Keratinocyte (primary cell): ENCODE measurements around the gene ARRB1. TPM values are rescaled to one million over a fixed set of nuclear protein-coding genes. Genes with fewer than 3 reads are reported as not detected.

Source experiments
- DNase-seq: peaks from one replicate; pipeline ENCODE4 v3.0.0-alpha.2; 2011; ENCODE audit warnings: low read depth, missing footprints, low spot score
- FAIRE-seq: peaks from 2 replicates; lab custom pipeline; 2011; peaks lifted over from hg19 to GRCh38; lab: Jason Lieb, UNC
- H2AFZ ChIP-seq: 2 replicates; pipeline ENCODE4 v1.6.0; 2012; ENCODE audit warnings: low read length, control low read depth, inconsistent platforms; ENCODE audit not compliant: control insufficient read depth
- H3K27ac ChIP-seq: 2 replicates; pipeline ENCODE4 v1.5.1; 2011; ENCODE audit warnings: low read length; ENCODE audit not compliant: control insufficient read depth, insufficient read depth
- H3K27me3 ChIP-seq: 3 replicates; pipeline ENCODE4 v1.6.0; 2011; ENCODE audit warnings: low read length; ENCODE audit not compliant: control insufficient read depth, insufficient read depth; ENCODE audit errors: extremely low read depth
- H3K36me3 ChIP-seq, 2 experiments: 2 replicates in 1 of 2; 3 replicates in 1 of 2; pipeline ENCODE4 v1.5.1; 2011; ENCODE audit warnings: low read length in 2 of 2, mild to moderate bottlenecking in 1 of 2; ENCODE audit not compliant: control insufficient read depth in 2 of 2, insufficient read depth in 2 of 2; ENCODE audit errors: extremely low read depth in 1 of 2
- H3K4me1 ChIP-seq: 3 replicates; pipeline ENCODE4 v1.5.1; 2011; ENCODE audit warnings: low read length; ENCODE audit not compliant: control insufficient read depth, insufficient read depth; ENCODE audit errors: extremely low read depth
- H3K4me2 ChIP-seq: 3 replicates; pipeline ENCODE4 v1.6.0; 2011; ENCODE audit warnings: low read depth, low read length; ENCODE audit not compliant: control insufficient read depth, insufficient read depth; ENCODE audit errors: extremely low read depth
- H3K4me3 ChIP-seq, 3 experiments: fragments of 200-600 bp in 1 of 3; sonication (generic) in 1 of 3; 2 replicates in 2 of 3; 3 replicates in 1 of 3; pipeline ENCODE4 v1.5.1; 2011 to 2016; ENCODE audit warnings: low read length in 3 of 3, mild to moderate bottlenecking in 3 of 3, control low read depth in 2 of 3, inconsistent platforms in 1 of 3, low read depth in 1 of 3, mixed read lengths in 1 of 3, mixed run types in 1 of 3, moderate library complexity in 1 of 3; ENCODE audit not compliant: control insufficient read depth in 2 of 3, insufficient read depth in 2 of 3; ENCODE audit errors: extremely low read depth in 1 of 3
- H3K79me2 ChIP-seq: 2 replicates; pipeline ENCODE4 v1.6.0; 2012; ENCODE audit warnings: low read length; ENCODE audit not compliant: control insufficient read depth, insufficient read depth
- H3K9ac ChIP-seq: 3 replicates; pipeline ENCODE4 v1.6.0; 2011; ENCODE audit warnings: low read length; ENCODE audit not compliant: control insufficient read depth, insufficient read depth; ENCODE audit errors: extremely low read depth
- H3K9me1 ChIP-seq: 3 replicates; pipeline ENCODE4 v1.6.0; 2011; ENCODE audit warnings: low read length; ENCODE audit not compliant: control insufficient read depth, insufficient read depth; ENCODE audit errors: extremely low read depth
- H3K9me3 ChIP-seq: 2 replicates; pipeline ENCODE4 v1.5.1; 2012; ENCODE audit warnings: low read depth, low read length; ENCODE audit not compliant: control insufficient read depth
- H4K20me1 ChIP-seq: 3 replicates; pipeline ENCODE4 v1.6.0; 2011; ENCODE audit warnings: low read length; ENCODE audit not compliant: control insufficient read depth, insufficient read depth; ENCODE audit errors: extremely low read depth
- EZH2 ChIP-seq: IDR thresholded peaks from one replicate; pipeline ENCODE4 v1.6.1; 2012; ENCODE audit warnings: inconsistent platforms, mild to moderate bottlenecking, low read length, moderate library complexity
- dilution Hi-C: fragments of 300-500 bp; cut with MboI; formaldehyde crosslinking; loops from one replicate; pipeline ENCODE4 v1.7.0; 2020; ENCODE audit warnings: low sequenced_read_pairs; ENCODE audit not compliant: extremely low pct_ligation_motif_present
- polyA plus RNA-seq, 5 experiments: library from polyadenylated mRNA; depleted of rRNA in 3 of 5; stranded (reverse) in 3 of 5; stranded (forward) in 1 of 5; unstranded in 1 of 5; fragments of >200 nt; gene quantifications; 1 replicate in 1 of 5; 2 replicates in 3 of 5; 3 replicates in 1 of 5; pipeline versions ENCODE4 v1.2.1 to v1.2.3, GENCODE V29; 2011 to 2012; ENCODE audit warnings: missing spikeins in 2 of 5, low read depth in 1 of 5, low replicate concordance in 1 of 5
- TF ChIP-seq, protein P1 (sequence below), 3 experiments: IDR thresholded peaks in 1 of 3; conservative IDR thresholded peaks in 1 of 3; optimal IDR thresholded peaks in 1 of 3; 2 replicates in 2 of 3; 3 replicates in 1 of 3; pipeline versions ENCODE3 to v1.5.1; 2011; ENCODE audit warnings: low read length in 3 of 3, mild to moderate bottlenecking in 3 of 3, moderate library complexity in 2 of 3, control low read depth in 1 of 3, inconsistent platforms in 1 of 3; ENCODE audit not compliant: insufficient read depth in 2 of 3; ENCODE audit errors: extremely low read depth in 1 of 3

The ARRB1 gene
- polyA plus RNA-seq, 1 donor (not counting 4 experiments of a cell fraction or from before 2014, with no cell fraction given) = 0.94 TPM

DNA sequence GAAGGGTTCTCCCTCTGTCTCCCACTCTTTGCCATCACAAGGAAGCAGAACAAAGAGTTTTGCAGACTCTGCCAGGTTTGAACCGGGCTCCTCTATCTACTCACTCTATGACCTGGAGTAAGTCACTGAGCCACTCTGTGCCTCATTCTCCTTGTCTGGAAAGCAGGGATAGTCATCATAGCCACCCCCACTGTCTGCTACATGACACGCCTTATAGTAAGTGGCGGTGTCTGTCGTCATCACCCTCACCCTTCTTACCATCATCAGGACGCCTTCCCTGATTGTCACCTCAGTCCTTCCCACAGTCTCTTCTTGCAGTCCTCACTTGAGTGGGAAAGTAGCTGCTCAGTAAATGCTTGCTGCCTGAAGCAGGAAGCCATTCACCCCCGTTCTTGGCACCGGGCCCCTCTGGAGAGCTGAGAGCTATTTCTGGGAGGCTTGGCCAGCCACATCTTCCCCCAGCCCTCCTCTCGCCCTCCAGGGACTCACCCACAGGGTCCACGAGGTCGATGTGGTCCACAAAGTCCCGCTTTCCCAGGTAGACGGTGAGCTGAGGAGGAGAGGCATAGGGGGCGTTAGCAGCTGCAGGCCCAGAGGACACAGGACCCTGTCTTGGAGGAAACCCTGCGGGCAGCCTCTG lies 64.5 kb downstream of the ARRB1 start:
- FAIRE-seq = no peak
- Histone ChIP-seq H4K20me1 (no peaks in the 10 kb centered on the region), H3K36me3 (no peaks in the 10 kb centered on the region), H3K9ac (no peak overlapping the region), H3K27ac (no peak overlapping the region), H3K4me2 (no peak overlapping the region), H3K9me1 (no peaks in the 10 kb centered on the region), H3K79me2 (no peaks in the 10 kb centered on the region), H3K27me3 (peaks cover 4% of the 10 kb centered on the region), H3K4me1 (no peaks in the 10 kb centered on the region), H3K4me3 (no peak overlapping the region), H2AFZ (no peak overlapping the region), H3K9me3 (no peaks in the 10 kb centered on the region)
- TF ChIP-seq, protein P1, sequence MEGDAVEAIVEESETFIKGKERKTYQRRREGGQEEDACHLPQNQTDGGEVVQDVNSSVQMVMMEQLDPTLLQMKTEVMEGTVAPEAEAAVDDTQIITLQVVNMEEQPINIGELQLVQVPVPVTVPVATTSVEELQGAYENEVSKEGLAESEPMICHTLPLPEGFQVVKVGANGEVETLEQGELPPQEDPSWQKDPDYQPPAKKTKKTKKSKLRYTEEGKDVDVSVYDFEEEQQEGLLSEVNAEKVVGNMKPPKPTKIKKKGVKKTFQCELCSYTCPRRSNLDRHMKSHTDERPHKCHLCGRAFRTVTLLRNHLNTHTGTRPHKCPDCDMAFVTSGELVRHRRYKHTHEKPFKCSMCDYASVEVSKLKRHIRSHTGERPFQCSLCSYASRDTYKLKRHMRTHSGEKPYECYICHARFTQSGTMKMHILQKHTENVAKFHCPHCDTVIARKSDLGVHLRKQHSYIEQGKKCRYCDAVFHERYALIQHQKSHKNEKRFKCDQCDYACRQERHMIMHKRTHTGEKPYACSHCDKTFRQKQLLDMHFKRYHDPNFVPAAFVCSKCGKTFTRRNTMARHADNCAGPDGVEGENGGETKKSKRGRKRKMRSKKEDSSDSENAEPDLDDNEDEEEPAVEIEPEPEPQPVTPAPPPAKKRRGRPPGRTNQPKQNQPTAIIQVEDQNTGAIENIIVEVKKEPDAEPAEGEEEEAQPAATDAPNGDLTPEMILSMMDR (optimal IDR thresholded peaks at IDR 0.05 in 1 of 3, IDR thresholded peaks at IDR 0.05 in 1 of 3, conservative IDR thresholded peaks at IDR 0.05 in 1 of 3; ENCODE audit: extremely low read depth in 1 of 3, insufficient read depth in 2 of 3, low read length in 3 of 3) = no peak
- DNase-seq = no peak
- dilution Hi-C loops = no loop called here

DNA sequence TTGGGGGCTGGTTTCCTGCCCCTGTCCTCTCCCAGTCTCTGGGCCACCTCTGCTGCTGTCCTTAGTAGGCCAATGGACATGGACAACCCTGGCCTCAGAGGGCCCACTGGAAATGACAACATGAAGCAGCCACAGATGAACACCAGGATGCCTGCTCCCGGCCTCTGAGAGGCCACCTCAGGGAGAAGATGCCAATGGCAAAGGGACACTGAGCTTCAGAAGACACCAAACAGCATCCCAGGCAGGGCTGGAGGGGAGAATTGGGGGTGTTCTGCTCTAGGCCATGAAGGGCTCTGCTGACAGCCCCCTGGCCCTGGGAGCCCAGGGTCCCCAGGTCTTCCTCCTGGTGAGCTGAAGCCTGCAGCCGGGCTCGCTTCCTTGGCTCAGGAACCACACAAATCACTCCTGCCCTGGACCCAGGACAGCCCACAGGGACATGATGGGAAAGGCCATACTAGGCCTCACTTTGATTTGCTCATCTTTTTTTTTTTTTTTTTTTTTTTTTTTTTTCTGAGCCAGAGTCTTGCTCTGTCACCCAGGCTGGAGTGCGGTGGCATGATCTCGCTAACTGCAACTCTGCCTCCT lies 65.6 kb downstream of the ARRB1 start:
- H3K9me1 ChIP-seq = no peaks in the 10 kb centered on the region
- H3K4me2 ChIP-seq = no peak overlapping the region
- H3K36me3 ChIP-seq = no peaks in the 10 kb centered on the region
- no peak overlapping the region for H3K4me3 ChIP-seq
- no peaks in the 10 kb centered on the region for H3K79me2 ChIP-seq
- no peak overlapping the region for H3K27ac ChIP-seq
- peaks cover 4% of the 10 kb centered on the region for H3K27me3 ChIP-seq
- dilution Hi-C loops = no loop called here
- DNase-seq = no peak
- FAIRE-seq = no peak
- H3K9ac ChIP-seq = no peak overlapping the region
- H4K20me1 ChIP-seq = no peaks in the 10 kb centered on the region
- no peaks in the 10 kb centered on the region for H3K9me3 ChIP-seq
- H3K4me1 ChIP-seq = no peaks in the 10 kb centered on the region
- no peak for TF ChIP-seq EZH2
- TF ChIP-seq, protein P1 (optimal IDR thresholded peaks at IDR 0.05 in 1 of 3, IDR thresholded peaks at IDR 0.05 in 1 of 3, conservative IDR thresholded peaks at IDR 0.05 in 1 of 3; ENCODE audit: extremely low read depth in 1 of 3, insufficient read depth in 2 of 3, low read length in 3 of 3) = no peak
- no peak overlapping the region for H2AFZ ChIP-seq
